A549 (cell line): ENCODE data around the gene TRMT1. TPM values are rescaled to one million over a fixed set of nuclear protein-coding genes. Genes with fewer than 3 reads are reported as not detected.
A peak's percentile ranks its signal among the peaks of the same experiment; 100 is the strongest.

Experiments used
- ATAC-seq, 2 experiments: fragments of 200-7000 bp in 1 of 2; fragments of >200 bp in 1 of 2; cut with Nextera tagmentation in 1 of 2; cut with Tn5 transposase in 1 of 2; 3 replicates each; pipeline versions ENCODE4 v1.8.0 to v1.9.1; 2018 to 2020; ENCODE audit warnings: mild to moderate bottlenecking in 1 of 2, moderate library complexity in 1 of 2
- CTCF ChIA-PET: fragments of 300-600 bp; sonication (Branson Sonifier 250); formaldehyde crosslinking; extraction: SDS; loops from one replicate; lab custom pipeline; 2021; ENCODE audit warnings: antibody characterized with exemption, inconsistent platforms; lab: Yijun Ruan, JAX
- POLR2A ChIA-PET: fragments of 350-600 bp; formaldehyde crosslinking; extraction: SDS; loops from one replicate; lab custom pipeline; 2021; ENCODE audit warnings: antibody characterized with exemption, inconsistent platforms; lab: Yijun Ruan, JAX
- DNase-seq, 2 experiments: peaks; one replicate each; pipeline versions ENCODE4 v3.0.0 to v3.0.0-alpha.2; 2011 to 2016; ENCODE audit warnings: low read depth in 1 of 2, low spot score in 1 of 2
- FAIRE-seq: peaks from 2 replicates; lab custom pipeline; 2011; peaks lifted over from hg19 to GRCh38; lab: Jason Lieb, UNC
- H3K27ac ChIP-seq, 2 experiments: fragments of >200 bp; sonication (Bioruptor Twin); formaldehyde crosslinking; 3 replicates each; pipeline ENCODE4 v1.5.1; 2016 to 2017
- H3K4me1 ChIP-seq: fragments of >200 bp; sonication (Bioruptor Twin); formaldehyde crosslinking; 3 replicates; pipeline ENCODE4 v1.6.1; 2016
- H3K4me2 ChIP-seq: fragments of >200 bp; sonication (Bioruptor Twin); formaldehyde crosslinking; 3 replicates; pipeline ENCODE4 v1.6.1; 2016
- H3K4me3 ChIP-seq: fragments of >200 bp; sonication (Bioruptor Twin); formaldehyde crosslinking; 3 replicates; pipeline ENCODE4 v1.5.1; 2016
- H3K9me3 ChIP-seq: fragments of >200 bp; sonication (Bioruptor Twin); formaldehyde crosslinking; 3 replicates; pipeline ENCODE4 v1.6.1; 2016
- BCL3 ChIP-seq: fragments of >200 bp; sonication (Bioruptor Twin); formaldehyde crosslinking; IDR thresholded peaks from 3 replicates; pipeline ENCODE4 v1.6.1; 2016
- CBX2 ChIP-seq: fragments of 200-600 bp; sonication (generic); IDR thresholded peaks from 2 replicates; pipeline ENCODE4 v1.6.1; 2016; ENCODE audit warnings: low read depth, mild to moderate bottlenecking, borderline replicate concordance
- CEBPB ChIP-seq, 2 experiments: fragments of >200 bp in 1 of 2; sonication (Bioruptor Twin) in 1 of 2; formaldehyde crosslinking in 1 of 2; IDR thresholded peaks; 2 replicates each; pipeline ENCODE4 v1.6.1; 2012 to 2016
- GATA3 ChIP-seq: IDR thresholded peaks from 2 replicates; pipeline ENCODE4 v1.6.1; 2012; ENCODE audit warnings: borderline replicate concordance
- HDAC2 ChIP-seq: fragments of 200-600 bp; sonication (generic); IDR thresholded peaks from 2 replicates; pipeline ENCODE4 v1.6.1; 2016
- HOXB13 ChIP-seq: fragments of 250-450 bp; sonication (Bioruptor Pico); IDR thresholded peaks from 2 replicates; pipeline ENCODE4 v1.5.0; 2020; ENCODE audit warnings: low read depth, mild to moderate bottlenecking, moderate library complexity
- HOXB5 ChIP-seq: fragments of 250-450 bp; sonication (Bioruptor Pico); IDR thresholded peaks from 2 replicates; pipeline ENCODE4 v1.5.0; 2020; ENCODE audit warnings: mild to moderate bottlenecking, moderate library complexity
- MAX ChIP-seq: IDR thresholded peaks from 2 replicates; pipeline ENCODE4 v1.6.1; 2012
- POLR2AphosphoS2 ChIP-seq: conservative IDR thresholded peaks from 2 replicates; pipeline ENCODE4 v1.6.1; 2012; ENCODE audit warnings: low read length, improper control_type of control experiment, inconsistent platforms
- RCOR1 ChIP-seq: fragments of 150-350 bp; IDR thresholded peaks from 2 replicates; pipeline ENCODE4 v1.6.1; 2014; ENCODE audit warnings: antibody characterized with exemption, low read length, low read depth
- TFCP2L1 ChIP-seq: fragments of 250-450 bp; sonication (Bioruptor Pico); IDR thresholded peaks from 2 replicates; pipeline ENCODE4 v1.5.0; 2021; ENCODE audit warnings: mild to moderate bottlenecking
- TP53 ChIP-seq: fragments of 250-450 bp; sonication (Bioruptor Pico); IDR thresholded peaks from 2 replicates; pipeline ENCODE4 v1.5.0; 2021; ENCODE audit warnings: mild to moderate bottlenecking, moderate library complexity
- ZFP36 ChIP-seq: fragments of 450-650 bp; IDR thresholded peaks from 2 replicates; pipeline ENCODE4 v1.6.1; 2014; ENCODE audit warnings: borderline replicate concordance; ENCODE audit not compliant: partially characterized antibody
- WGBS: methylation state at CpG from one replicate; pipeline ENCODE4 v1.1.6; 2017; ENCODE audit errors: missing lambda C conversion rate; 5-methylcytosine and 5-hydroxymethylcytosine counted together
- polyA plus RNA-seq, 4 experiments: library from polyadenylated mRNA; depleted of rRNA in 3 of 4; stranded (reverse); fragments of >200 nt; fragmentation: RNase III in 1 of 4; extraction: RNeasy Plus Mini Kit Qiagen cat#74134 plus additional on column Dnase treatment in 1 of 4; gene quantifications; 2 replicates in 3 of 4; 3 replicates in 1 of 4; pipeline ENCODE4 v1.2.3, GENCODE V29; 2011 to 2017
- TF ChIP-seq, protein P1 (sequence below): fragments of >200 bp; sonication (Bioruptor Twin); formaldehyde crosslinking; IDR thresholded peaks from 2 replicates; pipeline ENCODE4 v1.6.1; 2016
- TF ChIP-seq, protein P2 (sequence below): fragments of 450-650 bp; IDR thresholded peaks from 2 replicates; pipeline ENCODE4 v1.6.1; 2014; ENCODE audit warnings: antibody characterized with exemption
- TF ChIP-seq, protein P3 (sequence below): IDR thresholded peaks from 2 replicates; pipeline ENCODE4 v1.6.1; 2012
- TF ChIP-seq, protein P4 (sequence below): fragments of 200-600 bp; sonication (generic); IDR thresholded peaks from 2 replicates; pipeline ENCODE4 v1.6.1; 2016; ENCODE audit warnings: antibody characterized with exemption, mild to moderate bottlenecking, moderate library complexity

Gene TRMT1
- polyA plus RNA-seq, 2 of the 4 experiments (the other 2 are of a cell fraction), result 18.2 to 29.8 TPM

GRCh38 chr19:13120817-13121216 lies 4.3 kb upstream of the TRMT1 start:
- CTCF ChIA-PET, result interaction anchor here (1.2 to 2.5 kb wide), 4 partner anchors 27 to 155 kb away, joined by 3 to 10 read pairs (median 4); partner anchors contain the start of genes IER2 and STX10
- 89% methylated on average over 8 of the region's 10 CpGs for WGBS
- Histone ChIP-seq H3K9me3 (no peaks in the 10 kb centered on the region), H3K27ac (no peak overlapping the region), H3K4me3 (no peak overlapping the region), H3K4me1 (peaks cover 16% of the 10 kb centered on the region), H3K4me2 (no peak overlapping the region)
- DNase-seq (no peak), ATAC-seq (no peak), FAIRE-seq (no peak)
- TF ChIP-seq RCOR1, result no peak
- TF ChIP-seq, protein P1, sequence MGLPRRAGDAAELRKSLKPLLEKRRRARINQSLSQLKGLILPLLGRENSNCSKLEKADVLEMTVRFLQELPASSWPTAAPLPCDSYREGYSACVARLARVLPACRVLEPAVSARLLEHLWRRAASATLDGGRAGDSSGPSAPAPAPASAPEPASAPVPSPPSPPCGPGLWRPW, result no peak
- TF ChIP-seq HOXB5, result no peak
- TF ChIP-seq MAX, result no peak
- TF ChIP-seq CEBPB (IDR thresholded peaks at IDR 0.05), result no peak
- no peak for TF ChIP-seq BCL3
- POLR2A ChIA-PET, result no interaction called here

DNA sequence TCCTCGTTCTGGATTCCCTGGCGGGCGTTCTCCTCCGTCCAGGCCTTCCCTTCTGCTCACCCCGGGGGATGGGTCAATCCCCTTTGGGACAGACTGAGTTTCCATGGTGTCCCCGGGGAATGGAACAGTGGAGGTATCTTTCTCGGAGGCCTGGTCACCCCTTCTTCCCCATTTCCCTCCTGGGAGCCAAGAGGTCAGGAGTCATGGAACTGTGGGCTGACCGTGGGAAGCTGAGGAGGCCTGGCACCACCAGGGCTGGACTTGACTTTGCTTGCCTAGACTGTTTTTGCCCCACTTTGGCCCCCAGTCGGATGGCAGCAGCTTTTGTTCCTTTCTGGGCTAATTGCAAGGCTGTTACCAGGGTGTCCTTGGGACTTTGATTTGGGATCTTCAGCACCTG lies 3.5 kb upstream of the TRMT1 start:
- no peaks in the 10 kb centered on the region for H3K9me3 ChIP-seq
- ChIA-PET CTCF (interaction anchor here (1.3 to 2.5 kb wide), 5 partner anchors 16 to 154 kb away, joined by 3 to 10 read pairs (median 4); partner anchors contain the start of genes IER2 and STX10), POLR2A (interaction anchor here (0.9 to 1.0 kb wide), 2 partner anchors 30 to 44 kb away, joined by 3 to 5 read pairs; partner anchors contain the start of genes IER2 and STX10)
- no peak overlapping the region for H3K4me3 ChIP-seq
- H3K27ac ChIP-seq, result peak overlapping the region in 1 of 2 experiments; percentile 99; a peak in 2 of 6 replicates
- FAIRE-seq, result no peak
- ATAC-seq, result no peak
- peak overlapping the region; percentile 96 for H3K4me2 ChIP-seq
- TF ChIP-seq HDAC2, result no peak
- TF ChIP-seq, protein P2, sequence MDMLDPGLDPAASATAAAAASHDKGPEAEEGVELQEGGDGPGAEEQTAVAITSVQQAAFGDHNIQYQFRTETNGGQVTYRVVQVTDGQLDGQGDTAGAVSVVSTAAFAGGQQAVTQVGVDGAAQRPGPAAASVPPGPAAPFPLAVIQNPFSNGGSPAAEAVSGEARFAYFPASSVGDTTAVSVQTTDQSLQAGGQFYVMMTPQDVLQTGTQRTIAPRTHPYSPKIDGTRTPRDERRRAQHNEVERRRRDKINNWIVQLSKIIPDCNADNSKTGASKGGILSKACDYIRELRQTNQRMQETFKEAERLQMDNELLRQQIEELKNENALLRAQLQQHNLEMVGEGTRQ, result no peak
- no peak for TF ChIP-seq POLR2AphosphoS2
- no peak for TF ChIP-seq CBX2
- TF ChIP-seq RCOR1, result no peak
- TF ChIP-seq, protein P3, sequence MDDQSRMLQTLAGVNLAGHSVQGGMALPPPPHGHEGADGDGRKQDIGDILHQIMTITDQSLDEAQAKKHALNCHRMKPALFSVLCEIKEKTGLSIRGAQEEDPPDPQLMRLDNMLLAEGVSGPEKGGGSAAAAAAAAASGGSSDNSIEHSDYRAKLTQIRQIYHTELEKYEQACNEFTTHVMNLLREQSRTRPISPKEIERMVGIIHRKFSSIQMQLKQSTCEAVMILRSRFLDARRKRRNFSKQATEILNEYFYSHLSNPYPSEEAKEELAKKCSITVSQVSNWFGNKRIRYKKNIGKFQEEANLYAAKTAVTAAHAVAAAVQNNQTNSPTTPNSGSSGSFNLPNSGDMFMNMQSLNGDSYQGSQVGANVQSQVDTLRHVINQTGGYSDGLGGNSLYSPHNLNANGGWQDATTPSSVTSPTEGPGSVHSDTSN, result no peak
- TF ChIP-seq CEBPB (IDR thresholded peaks at IDR 0.05), result no peak
- no peak for TF ChIP-seq GATA3
- TF ChIP-seq, protein P4, sequence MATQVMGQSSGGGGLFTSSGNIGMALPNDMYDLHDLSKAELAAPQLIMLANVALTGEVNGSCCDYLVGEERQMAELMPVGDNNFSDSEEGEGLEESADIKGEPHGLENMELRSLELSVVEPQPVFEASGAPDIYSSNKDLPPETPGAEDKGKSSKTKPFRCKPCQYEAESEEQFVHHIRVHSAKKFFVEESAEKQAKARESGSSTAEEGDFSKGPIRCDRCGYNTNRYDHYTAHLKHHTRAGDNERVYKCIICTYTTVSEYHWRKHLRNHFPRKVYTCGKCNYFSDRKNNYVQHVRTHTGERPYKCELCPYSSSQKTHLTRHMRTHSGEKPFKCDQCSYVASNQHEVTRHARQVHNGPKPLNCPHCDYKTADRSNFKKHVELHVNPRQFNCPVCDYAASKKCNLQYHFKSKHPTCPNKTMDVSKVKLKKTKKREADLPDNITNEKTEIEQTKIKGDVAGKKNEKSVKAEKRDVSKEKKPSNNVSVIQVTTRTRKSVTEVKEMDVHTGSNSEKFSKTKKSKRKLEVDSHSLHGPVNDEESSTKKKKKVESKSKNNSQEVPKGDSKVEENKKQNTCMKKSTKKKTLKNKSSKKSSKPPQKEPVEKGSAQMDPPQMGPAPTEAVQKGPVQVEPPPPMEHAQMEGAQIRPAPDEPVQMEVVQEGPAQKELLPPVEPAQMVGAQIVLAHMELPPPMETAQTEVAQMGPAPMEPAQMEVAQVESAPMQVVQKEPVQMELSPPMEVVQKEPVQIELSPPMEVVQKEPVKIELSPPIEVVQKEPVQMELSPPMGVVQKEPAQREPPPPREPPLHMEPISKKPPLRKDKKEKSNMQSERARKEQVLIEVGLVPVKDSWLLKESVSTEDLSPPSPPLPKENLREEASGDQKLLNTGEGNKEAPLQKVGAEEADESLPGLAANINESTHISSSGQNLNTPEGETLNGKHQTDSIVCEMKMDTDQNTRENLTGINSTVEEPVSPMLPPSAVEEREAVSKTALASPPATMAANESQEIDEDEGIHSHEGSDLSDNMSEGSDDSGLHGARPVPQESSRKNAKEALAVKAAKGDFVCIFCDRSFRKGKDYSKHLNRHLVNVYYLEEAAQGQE, result no peak
- no peak for TF ChIP-seq BCL3
- TF ChIP-seq ZFP36, result no peak
- TF ChIP-seq TP53, result no peak
- TF ChIP-seq HOXB13 (CRISPR knock-in tag), result no peak
- TF ChIP-seq TFCP2L1 (CRISPR knock-in tag), result no peak
- WGBS, result 84% methylated on average over 8 of the region's 9 CpGs
- DNase-seq, result no peak
- H3K4me1 ChIP-seq, result peaks cover 23% of the 10 kb centered on the region
